BE2C (cell line): ENCODE data around the gene TFCP2.

ENCODE experiments used
- DNase-seq: peaks from one replicate; pipeline ENCODE4 v3.0.0-alpha.2; 2020
- H3K27me3 ChIP-seq: fragments of 250-450 bp; sonication (Bioruptor Pico); 2 replicates; pipeline ENCODE4 v1.5.1; 2020; ENCODE audit warnings: mild to moderate bottlenecking
- H3K36me3 ChIP-seq: fragments of 250-450 bp; sonication (Bioruptor Pico); 2 replicates; pipeline ENCODE4 v1.5.1; 2020; ENCODE audit warnings: mild to moderate bottlenecking
- H3K4me1 ChIP-seq: fragments of 250-450 bp; sonication (Bioruptor Pico); 2 replicates; pipeline ENCODE4 v1.5.1; 2020
- H3K4me3 ChIP-seq: 2 replicates; pipeline ENCODE4 v1.5.1; 2011; ENCODE audit warnings: low read depth, low read length
- H3K9me3 ChIP-seq: fragments of 250-450 bp; sonication (Bioruptor Pico); 2 replicates; pipeline ENCODE4 v1.5.1; 2020
- TF ChIP-seq, protein P1 (sequence below): IDR thresholded peaks from 2 replicates; pipeline ENCODE4 v1.5.1; 2012; ENCODE audit warnings: mild to moderate bottlenecking, low read depth, low read length

Gene TFCP2

DNA sequence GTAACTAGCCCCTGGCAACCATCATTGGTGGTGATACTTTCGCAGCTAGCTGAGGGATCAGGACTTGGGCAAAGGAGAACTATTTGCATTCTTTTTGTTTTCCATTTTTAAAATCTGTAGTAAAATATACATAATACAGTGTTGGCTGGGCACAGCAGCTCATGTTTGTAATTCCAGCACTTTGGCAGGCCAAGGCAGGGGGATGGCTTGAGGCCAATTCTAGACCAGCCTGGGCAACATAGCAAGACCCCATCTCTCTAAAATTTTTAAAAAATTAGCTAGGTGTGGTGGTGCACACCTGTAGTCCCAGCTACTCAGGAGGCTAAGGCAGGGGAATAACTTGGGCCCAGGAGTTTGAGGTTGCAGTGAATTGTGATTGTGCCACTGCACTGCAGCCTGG is 20.0 kb downstream of the TFCP2 start:
- Histone ChIP-seq H3K9me3 (no peaks in the 10 kb centered on the region), H3K4me1 (no peaks in the 10 kb centered on the region), H3K4me3 (no peak overlapping the region), H3K27me3 (no peaks in the 10 kb centered on the region), H3K36me3 (peaks cover 3% of the 10 kb centered on the region; the same call in 1 of the 2 replicates)
- TF ChIP-seq, protein P1, sequence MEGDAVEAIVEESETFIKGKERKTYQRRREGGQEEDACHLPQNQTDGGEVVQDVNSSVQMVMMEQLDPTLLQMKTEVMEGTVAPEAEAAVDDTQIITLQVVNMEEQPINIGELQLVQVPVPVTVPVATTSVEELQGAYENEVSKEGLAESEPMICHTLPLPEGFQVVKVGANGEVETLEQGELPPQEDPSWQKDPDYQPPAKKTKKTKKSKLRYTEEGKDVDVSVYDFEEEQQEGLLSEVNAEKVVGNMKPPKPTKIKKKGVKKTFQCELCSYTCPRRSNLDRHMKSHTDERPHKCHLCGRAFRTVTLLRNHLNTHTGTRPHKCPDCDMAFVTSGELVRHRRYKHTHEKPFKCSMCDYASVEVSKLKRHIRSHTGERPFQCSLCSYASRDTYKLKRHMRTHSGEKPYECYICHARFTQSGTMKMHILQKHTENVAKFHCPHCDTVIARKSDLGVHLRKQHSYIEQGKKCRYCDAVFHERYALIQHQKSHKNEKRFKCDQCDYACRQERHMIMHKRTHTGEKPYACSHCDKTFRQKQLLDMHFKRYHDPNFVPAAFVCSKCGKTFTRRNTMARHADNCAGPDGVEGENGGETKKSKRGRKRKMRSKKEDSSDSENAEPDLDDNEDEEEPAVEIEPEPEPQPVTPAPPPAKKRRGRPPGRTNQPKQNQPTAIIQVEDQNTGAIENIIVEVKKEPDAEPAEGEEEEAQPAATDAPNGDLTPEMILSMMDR, result no peak
- DNase-seq, result no peak

DNA sequence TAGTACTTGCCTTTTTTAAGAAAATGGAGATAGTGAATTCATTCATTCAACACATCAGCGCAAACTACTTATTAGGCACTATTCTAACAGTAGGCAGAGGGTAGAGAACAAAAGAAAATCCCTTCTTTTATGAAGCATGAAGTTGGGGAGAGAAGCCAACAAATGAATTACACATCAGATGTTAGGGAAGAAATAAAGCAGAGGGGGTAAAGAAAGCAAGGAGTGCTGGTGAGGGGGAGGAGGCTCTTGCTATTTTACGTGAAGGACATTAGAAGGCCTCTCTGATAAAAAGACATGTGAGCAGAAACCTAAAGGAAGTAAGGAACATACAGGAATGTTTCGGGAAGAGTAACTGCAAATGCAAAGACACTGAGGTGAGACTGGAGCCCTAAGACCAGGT is 22.2 kb downstream of the TFCP2 start:
- no peaks in the 10 kb centered on the region for H3K4me1 ChIP-seq
- no peaks in the 10 kb centered on the region for H3K9me3 ChIP-seq
- TF ChIP-seq, protein P1, result no peak
- H3K36me3 ChIP-seq, result no peaks in the 10 kb centered on the region; the same call in 1 of the 2 replicates
- DNase-seq, result no peak
- no peaks in the 10 kb centered on the region for H3K27me3 ChIP-seq
- no peak overlapping the region for H3K4me3 ChIP-seq

DNA sequence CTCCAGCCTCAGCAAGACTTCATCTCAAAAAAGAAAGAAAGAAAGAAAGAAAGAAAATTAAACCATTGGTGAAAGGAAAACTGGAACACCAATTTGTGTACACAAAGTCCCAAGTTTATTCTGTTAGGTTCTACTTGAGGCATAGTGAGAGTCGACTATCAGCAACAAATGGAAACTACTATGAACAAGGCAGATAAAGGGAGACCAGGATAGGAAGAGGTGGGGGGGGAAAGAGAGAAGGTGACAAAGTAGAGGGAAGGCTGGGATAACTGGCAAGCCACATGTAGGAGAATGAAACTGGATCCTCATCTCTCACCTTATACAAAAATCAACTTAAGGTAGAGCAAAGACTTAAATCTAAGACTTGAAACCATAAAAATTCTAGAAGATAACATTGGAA is 25.6 kb downstream of the TFCP2 start:
- H3K27me3 ChIP-seq, result no peaks in the 10 kb centered on the region
- no peaks in the 10 kb centered on the region for H3K9me3 ChIP-seq
- no peaks in the 10 kb centered on the region for H3K4me1 ChIP-seq
- DNase-seq, result no peak
- no peak overlapping the region for H3K4me3 ChIP-seq
- no peaks in the 10 kb centered on the region for H3K36me3 ChIP-seq
- TF ChIP-seq, protein P1, result no peak

DNA sequence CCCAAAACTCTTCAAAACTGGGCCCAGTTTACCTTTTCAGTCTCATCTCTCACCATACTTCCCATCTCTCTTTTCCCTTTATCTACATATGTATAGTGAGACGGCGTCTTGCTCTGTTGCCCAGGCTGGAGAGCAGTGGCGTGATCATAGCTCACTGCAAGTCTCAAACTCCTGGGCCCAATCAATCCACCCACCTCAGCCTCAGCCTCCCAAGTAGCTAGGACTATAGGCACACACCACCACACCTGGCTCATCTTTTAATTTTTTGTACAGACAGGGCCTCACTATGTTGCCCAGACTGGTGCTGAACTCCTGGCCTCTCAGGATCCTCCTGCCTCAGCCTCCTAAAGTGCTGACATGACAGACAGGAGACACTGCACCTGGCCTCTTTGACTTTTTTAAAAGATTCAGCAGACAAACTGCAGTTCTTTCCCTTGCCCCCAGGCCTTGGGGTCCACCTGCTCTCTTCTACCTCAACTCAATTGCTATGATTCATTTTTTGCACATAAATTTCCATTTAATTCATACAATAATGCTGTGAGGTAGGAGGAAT is 33.6 kb downstream of the TFCP2 start:
- TF ChIP-seq, protein P1, result no peak
- no peak overlapping the region for H3K4me3 ChIP-seq
- H3K9me3 ChIP-seq, result no peaks in the 10 kb centered on the region
- no peaks in the 10 kb centered on the region for H3K27me3 ChIP-seq
- H3K4me1 ChIP-seq, result no peaks in the 10 kb centered on the region
- no peak for DNase-seq
- peaks cover 11% of the 10 kb centered on the region for H3K36me3 ChIP-seq

DNA sequence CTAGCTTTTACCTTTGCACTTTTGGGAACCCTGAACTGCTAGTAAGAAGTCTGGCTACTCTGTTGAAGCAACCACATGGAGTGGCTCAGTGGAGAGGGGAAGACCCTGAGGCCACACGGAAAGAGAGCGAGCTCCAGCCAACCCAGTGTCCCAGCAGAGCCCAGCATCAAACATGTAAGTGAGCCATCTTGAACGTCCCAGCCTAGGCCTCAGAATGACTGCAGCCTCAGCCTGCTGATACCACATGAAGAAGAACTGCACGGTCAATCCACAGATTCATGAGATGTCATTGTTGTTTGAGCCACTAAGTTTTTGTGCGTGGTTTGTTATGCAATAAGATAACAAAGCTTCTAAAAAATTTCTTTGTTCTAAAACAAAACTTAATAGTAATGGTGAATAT is 40.2 kb downstream of the TFCP2 start:
- no peak for DNase-seq

More for the DNA sequence above, 40.2 kb downstream of the TFCP2 start:
- Histone ChIP-seq H3K4me3 (no peak overlapping the region), H3K27me3 (no peaks in the 10 kb centered on the region), H3K9me3 (no peaks in the 10 kb centered on the region), H3K4me1 (no peaks in the 10 kb centered on the region), H3K36me3 (no peaks in the 10 kb centered on the region; the same call in 1 of the 2 replicates)
- TF ChIP-seq, protein P1, result no peak
